Measurements from ENCODE around the gene ACAA2.
A peak's percentile ranks its signal among the peaks of the same experiment; 100 is the strongest.

The ACAA2 gene
- 31.0 to 44.1 reads per million in 2 donors for total RNA-seq

- DNase-seq = peak; percentile 77
These were observed at the start of gene ACAA2 for GRCh38 chr18:49813319-49814146. TSS of gene ACAA2 (minus strand) at chr18:49813533. CDS start at chr18:49813484, 49 bp downstream.

GRCh38 chr18:49862656-49863385 is 49.5 kb upstream of the ACAA2 start:
- no peak for DNase-seq

GRCh38 chr18:49861659-49862058 is 48.3 kb upstream of the ACAA2 start:
- DNase-seq = no peak

GRCh38 chr18:49859725-49860124 is 46.4 kb upstream of the ACAA2 start:
- DNase-seq = no peak

- DNase-seq = no peak
These were observed 45.7 kb upstream of the ACAA2 start for GRCh38 chr18:49859021-49859359.

GRCh38 chr18:49858309-49859020 is 45.1 kb upstream of the ACAA2 start:
- no peak for DNase-seq

- DNase-seq = no peak
These were observed 44.4 kb upstream of the ACAA2 start for GRCh38 chr18:49857708-49858107.

- no peak for DNase-seq
These were observed 43.2 kb upstream of the ACAA2 start for GRCh38 chr18:49856496-49856895.

GRCh38 chr18:49855711-49856415 is 42.5 kb upstream of the ACAA2 start:
- DNase-seq = no peak

GRCh38 chr18:49854681-49855080 is 41.3 kb upstream of the ACAA2 start:
- DNase-seq = no peak

- no peak for DNase-seq
These were observed 40.1 kb upstream of the ACAA2 start for GRCh38 chr18:49853436-49853835.

GRCh38 chr18:49853011-49853410 is 39.7 kb upstream of the ACAA2 start:
- DNase-seq = no peak

- DNase-seq = no peak
These were observed 38.3 kb upstream of the ACAA2 start for GRCh38 chr18:49851624-49852023.

GRCh38 chr18:49850636-49851035 is 37.3 kb upstream of the ACAA2 start:
- DNase-seq = no peak

GRCh38 chr18:49849331-49850217 is 36.2 kb upstream of the ACAA2 start:
- no peak for DNase-seq

- DNase-seq = no peak
These were observed 34.8 kb upstream of the ACAA2 start for GRCh38 chr18:49848115-49848514.

- DNase-seq = no peak
These were observed 34.2 kb upstream of the ACAA2 start for GRCh38 chr18:49847524-49847923.

- no peak for DNase-seq
These were observed 33.6 kb upstream of the ACAA2 start for GRCh38 chr18:49846718-49847470.

GRCh38 chr18:49846361-49846662 is 33.0 kb upstream of the ACAA2 start:
- no peak for DNase-seq

- no peak for DNase-seq
These were observed 32.5 kb upstream of the ACAA2 start for GRCh38 chr18:49845629-49846360.

- DNase-seq = no peak
These were observed 31.6 kb upstream of the ACAA2 start for GRCh38 chr18:49844903-49845302.

Measured in activated gamma-delta T cell (primary cell).